ENCODE measurements around the gene STIMATE. TPM values are rescaled to one million over a fixed set of nuclear protein-coding genes. Genes with fewer than 3 reads are reported as not detected.

The STIMATE gene
- total and polyA plus RNA-seq, 12 donors = 4.0 to 9.7 (median 6.9) TPM

- H3K27ac ChIP-seq = no peak overlapping the region
- no peak for TF ChIP-seq CTCF (IDR thresholded peaks at IDR 0.05)
- no peak for ATAC-seq
- DNase-seq = no peak
- H3K36me3 ChIP-seq = peaks cover 0 to 68% (median 18%) of the 10 kb centered on the region in 9 donors
- no peaks in the 10 kb centered on the region for H3K27me3 ChIP-seq
- H3K4me3 ChIP-seq = no peak overlapping the region
- H3K9me3 ChIP-seq = no peaks in the 10 kb centered on the region
- 85 to 96% methylated on average over 1 of the region's 1 CpG for WGBS, 2 donors
- no peaks in the 10 kb centered on the region for H3K4me1 ChIP-seq
- intact Hi-C loops (cut with DNase I) = no loop called here
Observed at GRCh38 chr3:52904552-52904951, 7.2 kb upstream of the STIMATE start.

- Histone ChIP-seq H3K27ac (no peak overlapping the region), H3K9me3 (no peaks in the 10 kb centered on the region), H3K27me3 (no peaks in the 10 kb centered on the region), H3K36me3 (peaks cover 0 to 63% (median 18%) of the 10 kb centered on the region in 9 donors), H3K4me3 (no peak overlapping the region), H3K4me1 (no peaks in the 10 kb centered on the region)
- ATAC-seq (no peak), DNase-seq (no peak)
- TF ChIP-seq CTCF (IDR thresholded peaks at IDR 0.05) = no peak
- intact Hi-C loops (cut with DNase I) = no loop called here
- WGBS, 2 donors = 97% methylated on average over 3 of the region's 3 CpGs
Observed at GRCh38 chr3:52904000-52904399, 6.7 kb upstream of the STIMATE start.

GRCh38 chr3:52896613-52897012 lies 735 bp downstream of the STIMATE start:
- peak overlapping the region in 9 of 10 donors; percentile 47 to 79 (median 70) for H3K27ac ChIP-seq
- ATAC-seq (no peak), DNase-seq (no peak)
- no peak for TF ChIP-seq CTCF (IDR thresholded peaks at IDR 0.05)
- WGBS, 2 donors = 8 to 11% methylated on average over 9 of the region's 9 CpGs
- peak overlapping the region; percentile 33 to 98 (median 90) for H3K4me3 ChIP-seq
- intact Hi-C loops (cut with DNase I) = loop anchor here in 4 of 10 donors (1.0 to 10.0 kb wide), 4 partner anchors 49 to 126 kb away; partner anchors contain the start of genes NEK4 (in 2 of the 4) and ITIH1 (in 1 of the 4)
- peaks cover 0 to 7% (median 0%) of the 10 kb centered on the region in 9 donors for H3K36me3 ChIP-seq
- H3K9me3 ChIP-seq = no peaks in the 10 kb centered on the region
- no peaks in the 10 kb centered on the region for H3K27me3 ChIP-seq
- peaks cover 8 to 61% (median 54%) of the 10 kb centered on the region in 9 donors for H3K4me1 ChIP-seq

GRCh38 chr3:52896151-52896550 lies 1.2 kb downstream of the STIMATE start:
- H3K4me1 ChIP-seq = peaks cover 8 to 66% (median 58%) of the 10 kb centered on the region in 9 donors
- peak overlapping the region in 9 of 10 donors; percentile 68 to 98 (median 91) for H3K4me3 ChIP-seq
- H3K9me3 ChIP-seq = no peaks in the 10 kb centered on the region
- no peak for ATAC-seq
- DNase-seq = no peak
- TF ChIP-seq CTCF (IDR thresholded peaks at IDR 0.05) = no peak
- intact Hi-C loops (cut with DNase I) = loop anchor here in 3 of 10 donors (5.0 to 10.0 kb wide), 3 partner anchors 49 to 121 kb away; partner anchors contain the start of genes ITIH1 (in 1 of the 3) and NEK4 (in 1 of the 3)
- peak overlapping the region in 3 of 10 donors; percentile 75 to 78 (median 76) for H3K27ac ChIP-seq
- no peaks in the 10 kb centered on the region for H3K27me3 ChIP-seq
- WGBS, 2 donors = 30 to 48% methylated on average over 3 of the region's 3 CpGs
- peaks cover 0 to 8% (median 0%) of the 10 kb centered on the region in 9 donors for H3K36me3 ChIP-seq
